IPS-15b (cell line): ENCODE data around the gene RIN1.

Source experiments
- H3K27me3 ChIP-seq: one replicate; pipeline ENCODE4 v1.6.1; 2013; ENCODE audit warnings: low read length; ENCODE audit not compliant: control insufficient read depth, insufficient read depth
- H3K36me3 ChIP-seq: one replicate; pipeline ENCODE4 v1.6.1; 2013; ENCODE audit warnings: low read length; ENCODE audit not compliant: control insufficient read depth, insufficient read depth
- H3K4me1 ChIP-seq: one replicate; pipeline ENCODE4 v1.6.1; 2013; ENCODE audit warnings: mild to moderate bottlenecking, low read length; ENCODE audit not compliant: control insufficient read depth, insufficient read depth
- H3K4me3 ChIP-seq: one replicate; pipeline ENCODE4 v1.5.1; 2013; ENCODE audit warnings: low read depth, low read length
- H3K9ac ChIP-seq: one replicate; pipeline ENCODE4 v1.6.1; 2013; ENCODE audit warnings: low read depth, mild to moderate bottlenecking, low read length
- H3K9me3 ChIP-seq: one replicate; pipeline ENCODE4 v1.6.1; 2013; ENCODE audit warnings: mild to moderate bottlenecking, low read length; ENCODE audit not compliant: control insufficient read depth, insufficient read depth

Gene RIN1

DNA sequence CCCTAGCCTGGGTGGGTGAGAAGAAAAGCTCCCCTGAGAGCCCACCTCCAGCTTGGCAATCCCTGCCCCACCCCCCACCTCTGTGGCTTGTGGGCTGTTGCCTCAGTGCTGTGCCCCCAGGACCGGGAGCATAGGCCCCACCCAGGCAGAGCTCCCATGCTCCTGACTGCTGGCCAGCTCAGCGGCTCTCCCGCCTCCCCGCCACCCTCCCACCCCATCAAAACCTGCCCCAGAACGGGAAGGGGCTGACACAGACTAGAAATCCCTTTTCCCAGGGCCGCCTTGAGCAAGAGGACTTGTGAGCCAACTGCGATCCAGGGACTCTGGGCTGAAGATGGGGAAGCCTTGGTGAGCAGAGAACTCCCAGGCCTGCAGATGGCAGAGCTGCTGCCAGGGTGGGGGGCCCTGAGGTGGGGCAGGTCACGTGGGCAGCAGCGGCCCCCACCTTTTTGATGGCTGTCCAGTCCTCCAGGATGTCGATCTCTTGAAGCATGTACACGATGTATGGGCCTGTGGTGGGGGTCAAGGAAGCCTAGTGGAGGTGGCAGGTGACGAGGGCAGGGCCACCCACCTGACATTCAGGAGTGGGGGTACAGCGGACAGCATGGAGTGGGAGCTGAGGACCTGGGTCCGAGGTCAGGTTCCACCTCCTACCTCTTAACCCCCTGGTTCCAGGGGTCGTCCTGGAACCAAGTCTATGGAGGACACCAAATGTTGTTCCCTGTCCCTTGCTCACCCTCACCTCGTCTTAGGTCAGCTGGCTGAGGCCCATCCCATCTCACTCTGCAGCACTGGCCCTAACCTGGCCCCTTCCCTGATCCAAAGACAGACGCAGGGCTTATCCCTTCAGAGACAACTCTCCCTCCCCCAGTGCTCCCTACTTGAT, 2.3 kb upstream of the RIN1 start:
- no peak overlapping the region for H3K9ac ChIP-seq
- H3K4me3 ChIP-seq: no peak overlapping the region
- H3K9me3 ChIP-seq: no peaks in the 10 kb centered on the region
- H3K27me3 ChIP-seq: no peaks in the 10 kb centered on the region
- H3K36me3 ChIP-seq: peaks cover 32% of the 10 kb centered on the region
- peaks cover 2% of the 10 kb centered on the region for H3K4me1 ChIP-seq

DNA sequence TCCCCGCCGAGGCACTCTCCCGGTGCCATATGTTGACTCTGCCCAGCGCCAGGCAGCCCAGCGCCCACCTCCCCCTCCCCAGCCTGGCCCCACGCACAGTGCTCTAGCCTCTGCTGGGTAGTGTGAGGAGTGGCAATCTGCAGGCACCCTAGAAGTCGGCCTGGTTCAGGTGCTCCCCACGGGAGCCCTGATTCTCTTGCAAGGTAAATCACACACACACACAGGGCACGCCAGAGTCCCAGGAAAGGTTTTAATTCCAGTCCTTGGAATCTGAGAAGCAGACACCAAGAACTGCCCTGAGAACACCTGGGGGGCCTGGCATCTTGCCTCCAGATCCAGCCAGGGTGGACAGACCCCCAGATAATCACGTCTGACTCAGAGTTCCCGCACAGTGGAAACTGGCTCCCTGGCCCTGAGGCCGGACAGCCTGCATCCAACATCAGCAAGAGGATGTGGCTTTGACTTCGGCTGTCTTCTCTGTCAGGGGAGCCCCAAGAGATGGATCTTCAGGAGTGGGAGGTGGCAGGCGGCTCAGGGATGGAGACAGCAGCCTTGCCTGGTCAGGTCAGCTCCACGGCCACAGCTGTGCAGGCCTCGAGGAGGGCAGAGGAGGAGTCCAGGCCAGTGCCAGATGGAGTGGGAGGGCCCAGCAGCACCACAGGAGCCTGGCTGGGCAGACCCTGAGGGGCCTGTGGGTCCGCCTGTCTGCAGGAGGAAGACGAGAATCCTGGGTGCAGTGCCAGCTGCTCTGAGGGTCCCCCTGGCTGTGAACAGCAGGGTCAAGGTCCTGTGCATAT, 1.1 kb upstream of the RIN1 start:
- Histone ChIP-seq H3K4me3 (no peak overlapping the region), H3K4me1 (peaks cover 2% of the 10 kb centered on the region), H3K27me3 (no peaks in the 10 kb centered on the region), H3K9ac (no peak overlapping the region), H3K9me3 (no peaks in the 10 kb centered on the region), H3K36me3 (peaks cover 32% of the 10 kb centered on the region)

- Histone ChIP-seq H3K9me3 (no peaks in the 10 kb centered on the region), H3K4me3 (peak overlapping the region; percentile 45), H3K4me1 (peaks cover 2% of the 10 kb centered on the region), H3K9ac (no peak overlapping the region), H3K36me3 (peaks cover 17% of the 10 kb centered on the region), H3K27me3 (no peaks in the 10 kb centered on the region)
Measured at GRCh38 chr11:66335531-66336233, 552 bp downstream of the RIN1 start.

DNA sequence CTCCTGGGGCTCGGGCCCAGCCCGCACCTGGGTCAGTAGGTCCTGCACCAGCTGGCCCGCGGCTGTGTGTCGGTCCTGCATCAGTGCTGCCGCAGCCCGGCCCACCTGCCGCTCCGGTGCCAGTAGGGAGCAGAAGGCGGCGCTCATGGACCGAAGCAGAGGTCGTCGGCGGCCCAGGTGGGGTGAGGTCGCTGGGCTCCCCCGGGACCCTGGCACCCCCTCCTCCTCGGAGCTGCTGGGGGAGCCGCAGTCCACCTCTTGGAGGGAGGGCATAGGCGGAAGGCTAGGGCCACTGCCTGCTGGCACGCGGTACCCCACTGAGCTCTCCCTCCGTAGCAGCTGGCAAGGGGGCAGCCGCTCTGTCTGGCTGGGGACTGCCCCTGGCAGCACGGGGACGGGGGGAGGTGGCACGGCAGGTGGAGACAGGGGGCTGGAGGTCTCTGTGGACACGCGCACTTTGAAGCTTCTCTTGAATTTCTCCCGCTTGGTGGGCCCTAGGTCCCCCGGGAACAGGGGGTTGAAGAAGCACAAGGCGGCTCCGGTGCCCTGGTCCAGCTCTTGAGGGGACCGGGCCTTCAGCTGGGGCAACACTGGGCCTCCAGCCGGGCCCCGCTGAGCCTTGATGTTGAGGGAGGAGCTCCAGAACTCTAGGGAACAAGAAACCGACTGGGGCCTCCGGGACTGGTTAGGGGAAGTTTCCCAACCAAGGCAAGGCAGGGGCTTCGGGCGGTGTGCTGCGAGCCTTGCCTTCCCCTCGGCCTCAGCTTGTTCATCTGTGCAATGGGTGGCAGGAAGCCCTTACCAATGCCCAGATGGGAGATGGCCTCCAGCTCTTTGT, 1.4 kb downstream of the RIN1 start:
- peaks cover 8% of the 10 kb centered on the region for H3K36me3 ChIP-seq
- no peaks in the 10 kb centered on the region for H3K9me3 ChIP-seq
- H3K27me3 ChIP-seq: no peaks in the 10 kb centered on the region
- H3K9ac ChIP-seq: no peak overlapping the region
- H3K4me1 ChIP-seq: peaks cover 2% of the 10 kb centered on the region
- H3K4me3 ChIP-seq: no peak overlapping the region

GRCh38 chr11:66333896-66334604, 2.2 kb downstream of the RIN1 start:
- H3K9me3 ChIP-seq: no peaks in the 10 kb centered on the region
- peaks cover 2% of the 10 kb centered on the region for H3K4me1 ChIP-seq
- no peaks in the 10 kb centered on the region for H3K27me3 ChIP-seq
- H3K9ac ChIP-seq: no peak overlapping the region
- H3K36me3 ChIP-seq: peaks cover 2% of the 10 kb centered on the region
- H3K4me3 ChIP-seq: no peak overlapping the region

GRCh38 chr11:66333220-66333877, 2.9 kb downstream of the RIN1 start:
- H3K9ac ChIP-seq: no peak overlapping the region
- H3K27me3 ChIP-seq: no peaks in the 10 kb centered on the region

DNA sequence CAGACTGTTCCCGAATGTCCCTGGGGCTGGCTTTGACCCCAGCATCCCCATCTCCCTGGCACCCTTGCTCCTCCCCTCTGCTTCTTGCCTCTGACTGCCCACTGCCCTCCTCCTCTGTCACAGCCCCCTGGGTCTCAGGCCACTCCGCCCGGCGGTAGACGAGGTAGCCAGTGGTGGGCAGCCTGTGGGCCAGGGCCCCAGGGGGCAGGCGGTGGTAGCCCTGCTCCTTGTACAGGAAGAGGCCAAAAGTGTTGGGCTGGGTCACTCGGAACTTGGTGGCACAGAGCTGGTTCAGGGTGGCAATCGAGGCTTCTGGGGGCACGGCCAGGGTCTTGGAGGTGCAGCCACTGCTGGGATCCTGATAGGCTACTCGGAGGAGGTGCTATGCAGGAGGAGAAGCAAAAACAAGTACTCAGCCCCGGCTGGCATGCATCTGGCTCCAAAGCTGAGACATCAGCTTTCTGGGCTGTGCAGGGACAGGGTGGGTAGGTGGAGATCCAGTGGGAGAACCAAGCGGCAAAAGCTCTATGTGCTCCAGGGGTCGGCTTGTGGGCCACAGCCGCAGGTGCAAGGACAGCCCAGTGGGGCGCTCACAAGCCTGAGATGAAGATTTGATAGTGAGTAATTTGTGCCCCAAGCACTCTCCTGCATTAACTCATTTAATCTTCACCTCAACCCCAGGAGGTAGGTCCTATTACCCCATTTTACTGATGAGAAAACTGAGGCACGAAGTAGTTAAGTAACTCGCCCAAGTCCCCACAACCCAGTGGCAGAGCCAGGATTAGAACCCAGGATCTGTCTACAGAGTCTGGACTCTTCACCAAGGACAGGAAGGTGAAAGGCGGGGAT, 3.6 kb downstream of the RIN1 start:
- Histone ChIP-seq H3K9ac (no peak overlapping the region), H3K36me3 (peaks cover 2% of the 10 kb centered on the region), H3K9me3 (no peaks in the 10 kb centered on the region), H3K4me1 (peaks cover 6% of the 10 kb centered on the region), H3K4me3 (no peak overlapping the region), H3K27me3 (no peaks in the 10 kb centered on the region)

More at GRCh38 chr11:66333220-66333877, 2.9 kb downstream of the RIN1 start:
- Histone ChIP-seq H3K4me1 (peaks cover 6% of the 10 kb centered on the region), H3K9me3 (no peaks in the 10 kb centered on the region), H3K4me3 (no peak overlapping the region), H3K36me3 (peaks cover 2% of the 10 kb centered on the region)

GRCh38 chr11:66331542-66332370, 4.5 kb downstream of the RIN1 start:
- Histone ChIP-seq H3K36me3 (no peaks in the 10 kb centered on the region), H3K9me3 (no peaks in the 10 kb centered on the region), H3K4me1 (peaks cover 4% of the 10 kb centered on the region), H3K27me3 (no peaks in the 10 kb centered on the region), H3K4me3 (no peak overlapping the region), H3K9ac (no peak overlapping the region)

DNA sequence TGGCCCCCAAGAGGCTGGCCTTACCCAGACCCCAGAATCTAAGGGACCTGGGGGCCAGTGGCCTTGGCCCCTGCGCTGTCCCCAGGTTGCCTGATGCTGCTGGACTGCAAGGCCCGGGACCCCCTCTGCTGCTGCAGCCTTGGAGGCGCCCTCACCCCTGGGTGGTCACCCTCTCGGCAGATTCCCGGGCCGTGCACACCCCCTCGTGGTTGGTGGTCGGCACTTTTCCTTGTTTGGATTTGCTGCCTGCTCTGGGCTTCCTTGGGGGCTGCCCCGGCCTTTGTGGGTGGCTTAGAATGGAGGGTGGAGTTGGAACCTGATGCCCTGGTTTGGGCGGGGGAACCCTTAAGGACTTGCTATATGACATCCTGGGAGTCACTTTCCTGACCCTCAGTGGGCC, 5.3 kb downstream of the RIN1 start:
- H3K36me3 ChIP-seq: no peaks in the 10 kb centered on the region
- no peaks in the 10 kb centered on the region for H3K27me3 ChIP-seq
- H3K4me1 ChIP-seq: peaks cover 5% of the 10 kb centered on the region
- no peak overlapping the region for H3K4me3 ChIP-seq
- no peak overlapping the region for H3K9ac ChIP-seq
- no peaks in the 10 kb centered on the region for H3K9me3 ChIP-seq
